Gastrocnemius medialis (tissue), 4 donors: Measurements from ENCODE around the gene PSMD2. TPM values are rescaled to one million over a fixed set of nuclear protein-coding genes. Genes with fewer than 3 reads are reported as not detected.

Experiments
- total RNA-seq, 4 donors: library from RNA; depleted of rRNA; stranded (reverse); fragments of >200 nt; gene quantifications; one replicate each; pipeline versions ENCODE4 v1.1.0 to v1.2.3, GENCODE V29; 2016

PSMD2 gene
- total RNA-seq, 4 donors from 2014 or later = 560 to 831 (median 720) TPM

Other genes with a start within 250 kb of the PSMD2 start
- gene HTR3C, start 246.2 kb upstream of the PSMD2 start, total RNA-seq = not detected
- not detected for gene HTR3E, start 202.2 kb upstream of the PSMD2 start, total RNA-seq
- gene EIF2B5, start 163.9 kb upstream of the PSMD2 start, total RNA-seq = 10 to 100 TPM; 42.6 to 56.8 (median 53.4) TPM
- 10 to 100 TPM; 36.5 to 58.1 (median 48.0) TPM for gene DVL3, start 143.9 kb upstream of the PSMD2 start, total RNA-seq
- gene AP2M1, start 124.4 kb upstream of the PSMD2 start, total RNA-seq = 100 to 1,000 TPM; 110 to 132 (median 117) TPM
- gene ABCF3, start 113.0 kb upstream of the PSMD2 start, total RNA-seq = 10 to 100 TPM; 52.6 to 96.4 (median 63.2) TPM
- not detected for gene VWA5B2, start 69.7 kb upstream of the PSMD2 start, total RNA-seq
- gene ALG3, start 50.3 kb upstream of the PSMD2 start, total RNA-seq = 10 to 100 TPM; 35.0 to 58.1 (median 50.1) TPM
- gene EEF1AKMT4, start 49.6 kb upstream of the PSMD2 start, total RNA-seq = 10 to 100 TPM in 2 of 4 donors, 1 to 10 TPM in 2; 5.7 to 14.6 (median 8.5) TPM
- gene CAMK2N2, start 37.7 kb upstream of the PSMD2 start, total RNA-seq = not detected
- gene ECE2, start 23.2 kb upstream of the PSMD2 start, total RNA-seq = not detected
- gene EIF4G1, start 15.4 kb downstream of the PSMD2 start, total RNA-seq = 100 to 1,000 TPM; 474 to 863 (median 735) TPM
- 10 to 100 TPM; 14.7 to 27.1 (median 18.8) TPM for gene FAM131A, start 38.4 kb downstream of the PSMD2 start, total RNA-seq
- 1 to 10 TPM in 2 of 4 donors, under 1 TPM in 2; 0.62 to 1.2 (median 0.92) TPM for gene CLCN2, start 62.4 kb downstream of the PSMD2 start, total RNA-seq
- 10 to 100 TPM; 45.5 to 87.7 (median 53.0) TPM for gene POLR2H, start 62.5 kb downstream of the PSMD2 start, total RNA-seq
- 1 to 10 TPM in 1 of 4 donors, under 1 TPM in 2, not detected in 1; 0.36 to 2.5 (median 0.69) TPM for gene THPO, start 79.0 kb downstream of the PSMD2 start, total RNA-seq
- gene CHRD, start 80.8 kb downstream of the PSMD2 start, total RNA-seq = 1 to 10 TPM; 2.6 to 5.7 (median 3.4) TPM